Germinal center (tissue), 1 donor: Measurements from ENCODE around the gene RPS6KA4.

Experiments
- DNase-seq: peaks from one replicate; pipeline ENCODE4 v3.0.0; 2012; ENCODE audit warnings: mixed read lengths, low spot score

The RPS6KA4 gene

DNA sequence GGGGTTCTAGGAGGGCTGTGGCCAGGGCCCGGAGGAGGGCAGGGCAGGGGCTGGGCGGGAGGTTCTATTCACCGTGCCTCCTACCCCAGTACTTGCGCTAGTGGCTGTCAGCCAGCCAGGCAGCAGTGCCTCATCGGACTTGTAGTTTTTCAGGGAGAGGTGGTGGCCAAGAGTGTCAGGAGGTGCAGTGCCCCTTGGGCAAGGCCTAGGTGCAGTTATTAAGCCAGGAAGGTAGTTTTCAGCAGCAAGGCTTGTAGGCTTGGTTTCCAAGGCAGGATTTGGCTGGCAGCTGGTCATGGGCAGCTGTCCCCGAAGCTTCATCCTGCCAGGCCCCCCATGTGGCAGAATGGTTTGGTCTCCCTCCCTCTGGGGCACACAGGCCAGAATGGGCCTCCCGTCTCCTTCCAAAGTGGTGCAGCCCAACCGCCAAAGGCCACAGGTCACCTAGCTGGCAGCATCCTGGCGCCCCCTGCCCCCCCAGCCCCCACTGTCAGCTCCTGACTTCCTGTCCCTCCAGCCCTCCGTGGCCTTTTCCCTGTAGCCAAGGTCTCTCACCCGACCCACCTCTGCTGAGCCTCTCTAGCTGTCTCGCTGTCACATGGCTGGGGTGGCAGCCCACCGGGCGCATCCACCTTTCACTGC lies 10.5 kb upstream of the RPS6KA4 start:
- DNase-seq, result no peak

DNA sequence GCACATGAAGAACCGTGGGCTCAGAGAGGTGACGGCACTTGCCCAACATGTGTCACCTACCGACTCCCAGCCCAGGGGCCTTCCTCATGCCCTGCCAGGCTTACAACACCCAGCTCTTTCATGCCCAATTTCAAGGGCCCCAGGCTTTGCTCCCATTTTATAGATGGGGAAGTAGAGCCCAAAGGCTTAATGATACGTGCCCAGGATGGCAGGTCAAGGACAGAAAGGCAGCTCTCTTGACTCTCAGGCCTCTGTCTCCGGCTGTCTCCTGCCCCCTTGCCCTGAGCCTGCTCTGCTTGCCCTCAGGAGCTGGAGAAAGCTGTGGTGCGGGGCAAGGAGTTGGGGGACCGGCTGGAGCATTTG lies 10.0 kb upstream of the RPS6KA4 start:
- no peak for DNase-seq

DNA sequence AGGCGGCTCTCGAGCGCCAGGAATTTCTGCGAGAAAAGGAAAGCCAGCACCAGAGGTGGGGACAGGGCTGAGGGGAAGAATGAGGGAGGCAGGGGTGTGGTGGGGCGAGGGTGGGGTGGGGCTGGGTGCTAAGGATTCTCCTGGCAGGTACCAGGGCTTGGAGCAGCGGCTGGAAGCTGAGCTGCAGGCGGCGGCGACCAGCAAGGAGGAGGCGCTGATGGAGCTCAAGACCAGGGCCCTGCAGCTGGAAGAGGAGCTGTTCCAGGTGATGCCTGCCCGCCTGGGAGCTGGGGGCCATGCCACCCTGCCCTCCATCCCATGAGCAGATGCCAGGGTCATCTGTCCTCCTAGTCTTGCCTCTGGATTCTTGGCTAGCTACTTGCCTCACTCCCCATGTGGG lies 9.6 kb upstream of the RPS6KA4 start:
- no peak for DNase-seq

DNA sequence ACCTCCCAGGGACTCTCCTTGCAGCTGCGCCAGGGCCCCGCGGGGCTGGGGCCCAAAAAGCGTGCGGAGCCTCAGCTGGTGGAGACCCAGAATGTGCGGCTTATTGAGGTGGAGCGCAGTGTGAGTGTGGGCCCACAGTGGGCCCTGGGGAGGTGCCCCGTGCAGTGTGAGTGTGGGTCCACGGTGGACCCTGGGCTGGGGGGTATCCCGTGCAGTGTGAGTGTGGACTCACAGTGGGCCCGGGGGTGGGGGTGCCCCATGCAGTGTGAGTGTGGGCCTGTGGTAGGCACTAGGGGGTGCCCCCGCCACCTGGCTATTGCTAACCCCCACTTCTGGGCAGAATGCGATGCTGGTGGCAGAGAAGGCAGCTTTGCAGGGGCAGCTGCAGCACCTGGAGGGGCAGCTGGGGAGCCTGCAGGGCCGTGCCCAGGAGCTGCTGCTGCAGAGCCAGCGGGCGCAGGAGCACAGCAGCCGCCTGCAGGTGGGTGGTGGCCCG lies 7.8 kb upstream of the RPS6KA4 start:
- no peak for DNase-seq

DNA sequence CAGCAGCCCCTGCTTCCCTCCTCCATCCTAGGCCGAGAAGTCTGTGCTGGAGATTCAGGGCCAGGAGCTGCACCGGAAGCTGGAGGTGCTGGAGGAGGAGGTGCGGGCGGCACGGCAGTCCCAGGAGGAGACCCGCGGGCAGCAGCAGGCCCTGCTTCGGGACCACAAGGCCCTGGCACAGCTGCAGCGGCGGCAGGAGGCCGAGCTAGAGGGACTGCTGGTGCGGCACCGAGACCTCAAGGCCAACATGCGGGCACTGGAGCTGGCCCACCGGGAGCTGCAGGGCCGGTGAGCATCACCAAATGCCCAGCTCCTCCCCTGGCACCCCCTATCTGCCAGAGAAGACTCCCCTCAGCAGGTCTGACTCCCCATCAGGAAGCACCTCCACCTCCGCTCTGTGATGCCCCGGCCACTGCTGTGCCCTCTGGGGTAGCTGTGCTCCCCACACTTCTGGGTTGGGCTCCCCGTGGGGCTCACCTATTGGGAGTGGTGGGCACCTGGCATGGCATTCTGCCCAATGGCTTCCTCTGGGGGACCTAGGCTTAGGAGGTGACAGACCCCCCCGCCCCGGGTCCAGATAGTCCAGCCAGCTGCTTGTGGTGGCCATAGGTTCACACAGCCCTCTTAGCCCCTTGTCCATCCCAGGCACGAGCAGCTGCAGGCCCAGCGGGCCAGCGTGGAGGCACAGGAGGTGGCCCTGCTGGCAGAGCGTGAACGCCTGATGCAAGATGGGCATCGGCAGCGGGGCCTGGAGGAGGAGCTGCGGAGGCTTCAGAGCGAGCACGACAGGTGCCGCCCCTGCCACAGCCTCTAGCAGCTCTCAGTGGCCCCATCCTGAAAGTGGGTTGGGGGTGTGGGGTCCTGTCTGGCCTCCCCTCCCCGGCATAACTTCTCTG lies 6.6 kb upstream of the RPS6KA4 start:
- no peak for DNase-seq

DNA sequence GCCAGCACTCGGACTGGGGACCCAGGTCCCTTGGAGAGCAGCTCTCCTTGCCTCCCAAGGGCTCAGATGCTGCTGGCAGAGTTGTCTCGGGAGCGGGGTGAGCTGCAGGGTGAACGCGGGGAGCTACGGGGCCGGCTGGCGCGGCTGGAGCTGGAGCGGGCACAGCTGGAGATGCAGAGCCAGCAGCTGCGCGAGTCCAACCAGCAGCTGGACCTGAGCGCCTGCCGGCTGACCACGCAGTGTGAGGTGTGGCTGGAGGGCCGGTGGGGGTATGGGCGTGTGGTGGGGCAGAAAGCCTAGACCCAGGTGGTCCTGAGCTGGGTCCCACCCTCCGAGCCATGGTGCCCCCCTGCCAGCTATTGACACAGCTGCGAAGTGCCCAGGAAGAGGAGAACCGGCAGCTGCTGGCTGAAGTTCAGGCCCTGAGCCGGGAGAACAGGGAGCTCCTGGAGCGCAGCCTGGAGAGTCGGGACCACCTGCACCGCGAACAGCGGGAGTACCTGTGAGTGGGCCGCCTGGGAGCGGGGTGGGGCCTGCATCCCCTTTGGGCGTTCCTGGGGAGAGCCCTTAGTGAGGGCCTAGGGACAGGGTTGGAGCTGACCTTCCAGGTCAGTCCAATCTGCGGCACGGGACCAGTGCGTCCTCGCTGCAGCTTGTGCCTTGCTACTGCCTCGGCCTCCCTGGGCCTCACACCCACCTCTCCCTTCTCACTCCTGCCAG lies 5.8 kb upstream of the RPS6KA4 start:
- DNase-seq, result no peak

DNA sequence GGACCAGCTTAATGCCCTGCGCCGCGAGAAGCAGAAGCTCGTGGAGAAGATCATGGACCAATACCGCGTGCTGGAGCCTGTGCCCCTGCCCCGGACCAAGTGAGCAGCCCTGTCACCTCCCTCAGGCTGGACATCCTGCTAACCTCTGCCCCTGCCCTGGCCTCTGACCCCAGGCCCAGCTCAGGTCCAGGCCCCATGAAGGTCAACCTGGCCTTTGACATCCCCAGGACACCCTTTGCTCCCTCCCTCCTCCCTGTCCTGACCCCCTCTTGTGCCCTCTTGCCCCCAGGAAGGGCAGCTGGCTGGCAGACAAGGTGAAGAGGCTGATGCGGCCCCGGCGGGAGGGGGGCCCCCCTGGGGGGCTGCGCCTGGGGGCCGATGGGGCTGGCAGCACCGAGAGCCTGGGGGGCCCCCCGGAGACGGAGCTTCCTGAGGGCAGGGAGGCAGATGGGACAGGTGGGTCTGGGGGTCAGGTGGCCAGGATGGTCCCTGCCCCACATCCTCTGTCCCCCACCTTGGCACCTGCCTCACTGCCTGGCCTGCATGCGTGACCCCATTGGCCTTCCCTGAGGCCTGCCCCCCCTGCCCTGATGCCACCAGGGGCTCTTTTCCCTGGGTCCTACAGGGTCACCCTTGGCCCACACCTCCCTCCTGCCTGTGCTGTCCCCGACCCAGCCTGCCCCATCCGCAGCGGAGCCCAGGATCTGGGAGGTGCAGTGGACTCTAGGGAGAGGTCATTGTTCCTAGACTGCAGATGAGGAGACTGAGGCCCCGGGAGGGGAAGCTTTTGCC lies 5.1 kb upstream of the RPS6KA4 start:
- DNase-seq, result no peak

DNA sequence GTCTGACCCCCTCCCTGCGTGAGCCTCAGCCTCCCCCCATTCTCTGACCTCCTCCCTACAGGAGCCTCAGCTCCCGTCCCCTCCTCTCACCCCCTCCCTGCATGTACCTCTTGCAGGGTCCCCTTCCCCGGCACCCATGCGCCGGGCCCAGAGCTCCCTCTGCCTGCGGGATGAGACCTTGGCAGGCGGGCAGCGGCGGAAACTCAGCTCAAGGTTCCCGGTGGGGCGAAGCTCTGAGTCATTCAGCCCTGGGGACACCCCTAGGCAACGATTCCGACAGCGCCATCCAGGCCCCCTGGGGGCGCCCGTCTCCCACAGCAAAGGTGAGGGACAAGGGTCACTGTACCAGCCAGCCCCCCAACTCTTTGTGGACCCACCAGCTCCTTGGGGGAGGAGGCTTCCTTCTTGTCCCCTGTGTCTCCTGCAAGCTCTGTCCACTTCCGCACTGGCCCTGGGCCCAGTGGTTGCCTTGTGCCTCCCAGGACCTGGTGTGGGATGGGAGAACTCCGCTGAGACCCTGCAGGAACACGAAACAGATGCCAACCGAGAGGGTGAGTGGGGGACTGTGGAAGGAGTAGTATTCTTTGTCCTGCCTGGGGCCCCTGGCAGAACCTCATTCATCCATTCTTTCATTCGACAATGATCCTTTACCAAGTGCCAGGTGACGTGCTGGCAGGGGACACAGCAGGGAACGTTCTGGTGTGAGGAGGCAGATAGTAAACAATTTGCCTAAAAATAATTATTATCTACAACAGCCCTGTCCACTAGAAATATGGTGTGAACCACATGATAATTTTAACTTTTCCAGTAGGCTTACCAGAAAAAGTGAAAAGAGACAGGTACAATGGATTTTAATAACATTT lies 3.7 kb upstream of the RPS6KA4 start:
- DNase-seq, result peak; percentile 62

DNA sequence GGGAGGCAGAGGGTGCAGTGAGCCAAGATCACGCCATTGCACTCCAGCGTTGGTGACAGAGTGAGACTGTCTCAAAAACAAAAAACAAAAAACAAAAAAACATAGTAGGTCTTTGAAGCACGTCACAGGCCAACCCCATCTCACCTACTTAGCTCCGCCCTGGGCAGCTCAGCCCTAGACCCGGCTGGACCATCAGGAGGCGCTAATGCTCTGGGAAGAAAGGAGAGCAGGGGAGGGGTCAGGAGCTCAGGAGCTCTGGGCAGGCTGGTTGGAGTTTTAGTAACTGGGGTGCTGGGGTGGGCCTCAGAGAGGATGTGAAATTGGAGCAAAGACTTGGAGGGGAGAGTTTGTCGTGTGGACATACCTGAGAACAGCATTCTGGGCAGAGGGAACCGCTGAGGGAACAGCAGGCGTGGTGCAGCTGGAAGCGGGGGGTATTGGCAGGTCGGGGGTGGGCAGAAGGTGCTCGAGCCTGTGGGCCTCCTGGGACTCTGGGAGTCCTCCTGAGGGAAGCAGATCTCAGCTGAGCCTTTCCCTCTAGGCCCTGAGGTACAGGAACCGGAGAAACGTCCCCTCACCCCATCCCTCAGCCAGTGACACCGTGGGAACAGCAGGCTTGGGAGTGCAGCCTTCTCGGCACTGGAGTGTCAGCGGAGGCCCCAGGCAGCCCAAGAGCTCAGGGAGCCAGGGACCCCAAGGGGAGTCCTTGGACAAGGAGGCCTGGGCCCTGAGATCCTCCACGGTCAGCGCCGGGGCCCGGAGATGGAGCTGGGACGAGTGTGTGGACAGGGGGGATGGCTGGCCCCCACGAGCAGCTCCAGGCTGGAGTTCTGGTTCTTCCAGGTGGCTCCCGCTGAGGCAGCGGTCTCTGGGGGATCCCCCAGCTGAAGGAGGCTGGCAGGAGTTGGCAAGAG lies 2.2 kb upstream of the RPS6KA4 start:
- no peak for DNase-seq

DNA sequence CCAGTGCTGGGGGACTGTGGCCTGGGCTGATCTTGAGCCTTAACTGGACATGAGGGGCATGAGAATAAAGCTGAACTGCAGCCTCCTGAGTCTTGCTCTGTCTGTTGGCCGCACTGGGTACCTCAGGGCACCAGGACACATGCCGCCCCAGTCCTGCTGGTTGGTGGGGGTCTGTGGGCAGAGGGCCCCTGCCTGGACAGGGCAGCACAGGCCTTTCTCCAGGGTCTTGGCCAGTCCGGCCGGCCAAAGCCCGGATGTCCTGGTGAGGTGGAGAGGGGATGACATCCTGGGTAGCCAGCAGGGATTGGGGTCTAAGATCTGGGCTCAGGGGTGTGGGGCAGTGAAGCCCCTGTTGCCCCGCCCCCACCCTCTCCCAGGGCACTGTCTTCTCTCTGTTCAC lies 1.5 kb upstream of the RPS6KA4 start:
- no peak for DNase-seq

DNA sequence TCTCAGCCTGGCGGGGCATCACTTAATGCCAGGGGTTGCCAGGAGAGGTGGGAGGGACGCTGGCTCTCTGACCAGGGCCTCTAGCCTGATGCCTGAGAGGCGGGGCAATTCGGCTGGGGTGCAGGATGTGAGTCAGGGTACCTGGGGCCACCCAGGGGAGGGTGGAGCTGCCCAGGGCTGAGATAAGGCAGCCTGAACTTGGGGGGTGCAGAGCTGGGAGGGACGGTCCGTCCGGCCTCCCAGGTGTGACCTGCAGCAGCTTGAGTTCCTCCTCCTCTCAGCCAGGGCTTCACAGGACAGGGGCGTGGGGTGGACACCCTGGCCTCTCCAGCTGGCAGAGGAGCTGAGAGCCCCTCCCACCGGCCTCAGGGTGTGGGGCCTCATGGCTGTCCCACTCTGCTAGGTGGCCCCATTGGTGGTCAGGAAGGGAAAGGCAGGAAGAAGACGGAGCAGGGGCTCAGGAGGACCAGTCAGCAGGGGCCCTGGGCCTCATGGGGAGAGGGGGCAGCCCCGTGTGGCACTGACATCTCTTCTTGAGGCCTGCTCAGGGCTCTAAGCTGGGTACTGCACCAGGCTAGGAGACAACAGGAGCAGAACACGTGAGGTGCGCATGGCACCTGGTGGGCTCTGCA lies 942 bp upstream of the RPS6KA4 start:
- no peak for DNase-seq

DNA sequence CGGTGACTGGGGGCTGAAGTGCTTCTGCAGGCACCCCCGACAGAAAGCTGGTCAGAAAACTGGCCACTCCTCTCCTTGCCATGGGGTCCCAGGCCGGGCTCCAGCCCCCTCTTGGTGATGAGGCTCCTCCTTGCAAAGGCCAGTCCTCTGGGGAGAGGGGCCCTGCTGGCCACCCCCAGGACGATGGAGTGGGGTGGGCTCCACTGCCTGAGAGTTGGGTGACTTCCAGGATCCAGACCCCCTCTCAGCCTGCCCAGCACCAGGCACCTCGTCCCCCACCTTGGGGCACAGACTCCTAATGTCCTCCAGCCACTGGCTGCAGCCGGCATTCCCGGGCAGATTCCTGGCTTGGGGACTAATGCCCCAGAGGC lies 441 bp upstream of the RPS6KA4 start:
- DNase-seq, result no peak

DNA sequence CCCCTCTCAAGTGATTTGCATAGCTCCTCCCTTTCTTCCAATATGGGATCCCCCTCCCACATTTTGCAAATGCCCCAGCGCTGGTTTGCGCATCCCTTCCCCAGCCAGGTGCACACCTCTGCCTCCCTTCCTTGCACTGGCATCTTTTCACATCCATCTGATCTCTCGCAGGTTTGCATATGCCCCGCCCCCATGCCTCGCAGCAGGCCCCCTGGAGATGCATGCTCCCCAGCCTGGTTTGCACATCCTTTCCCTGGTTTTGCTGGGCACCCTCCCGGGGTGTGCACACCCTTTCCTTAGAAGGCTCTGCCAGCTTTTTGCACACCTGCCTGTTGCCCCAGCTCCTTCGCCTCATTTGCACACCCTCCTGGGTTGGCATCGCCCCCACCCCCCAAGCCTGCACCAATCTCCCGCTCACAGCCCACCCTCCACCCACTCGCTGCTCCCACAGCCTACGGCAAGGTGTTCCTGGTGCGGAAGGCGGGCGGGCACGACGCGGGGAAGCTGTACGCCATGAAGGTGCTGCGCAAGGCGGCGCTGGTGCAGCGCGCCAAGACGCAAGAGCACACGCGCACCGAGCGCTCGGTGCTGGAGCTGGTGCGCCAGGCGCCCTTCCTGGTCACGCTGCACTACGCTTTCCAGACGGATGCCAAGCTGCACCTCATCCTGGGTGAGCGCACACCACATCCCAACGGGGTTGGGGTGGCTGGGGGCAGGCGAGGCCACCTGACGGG lies 917 bp downstream of the RPS6KA4 start:
- peak; percentile 53 for DNase-seq

DNA sequence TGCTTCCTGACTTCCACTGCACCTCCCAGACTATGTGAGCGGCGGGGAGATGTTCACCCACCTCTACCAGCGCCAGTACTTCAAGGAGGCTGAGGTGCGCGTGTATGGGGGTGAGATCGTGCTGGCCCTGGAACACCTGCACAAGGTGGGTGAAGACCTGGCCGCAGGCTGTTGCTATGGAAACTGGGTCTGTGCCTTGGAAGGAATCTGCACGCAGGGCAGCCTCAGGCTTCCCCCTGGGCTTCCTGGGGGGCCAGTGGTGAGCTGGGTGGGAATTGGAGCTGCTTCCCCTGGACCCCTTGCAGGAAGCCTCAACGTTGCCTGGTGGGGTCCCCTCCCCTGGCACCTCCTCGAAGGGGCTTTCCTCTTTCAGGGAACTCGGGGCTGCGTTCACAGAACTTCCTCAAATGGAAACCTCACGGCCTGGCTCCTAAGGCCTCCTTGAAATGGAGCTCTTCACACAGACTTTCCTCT lies 1.5 kb downstream of the RPS6KA4 start:
- DNase-seq, result no peak

DNA sequence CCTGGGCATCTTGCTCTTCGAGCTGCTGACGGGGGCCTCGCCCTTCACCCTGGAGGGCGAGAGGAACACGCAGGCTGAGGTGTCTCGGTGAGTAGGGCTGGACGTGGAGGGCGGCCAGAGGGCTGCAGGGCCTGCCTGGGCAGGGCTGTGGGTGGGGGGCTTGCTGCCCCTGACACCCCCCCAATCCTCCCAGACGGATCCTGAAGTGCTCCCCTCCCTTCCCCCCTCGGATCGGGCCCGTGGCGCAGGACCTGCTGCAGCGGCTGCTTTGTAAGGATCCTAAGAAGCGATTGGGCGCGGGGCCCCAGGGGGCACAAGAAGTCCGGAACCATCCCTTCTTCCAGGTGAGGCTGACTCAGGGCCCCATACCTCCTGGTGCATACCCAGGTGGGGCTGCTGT lies 2.7 kb downstream of the RPS6KA4 start:
- DNase-seq, result no peak

DNA sequence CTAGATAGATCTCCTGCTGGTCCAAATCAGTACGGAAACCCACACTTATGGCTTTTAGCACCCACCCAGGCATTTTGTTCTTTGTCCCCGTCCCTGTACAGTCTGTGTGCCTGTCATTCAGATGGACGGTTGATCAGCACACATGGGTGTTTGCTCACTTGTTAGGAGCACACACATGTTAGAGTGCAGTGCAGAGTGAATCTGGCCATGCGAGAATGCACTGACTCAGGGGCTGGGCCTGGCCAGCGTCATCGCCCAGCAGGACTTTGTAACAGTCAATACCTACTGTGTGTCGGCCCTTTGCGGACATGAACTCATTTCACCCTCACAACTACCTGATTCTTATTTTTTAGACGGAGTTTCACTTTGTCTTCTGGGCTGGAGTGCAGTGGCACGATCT lies 3.4 kb downstream of the RPS6KA4 start:
- no peak for DNase-seq

DNA sequence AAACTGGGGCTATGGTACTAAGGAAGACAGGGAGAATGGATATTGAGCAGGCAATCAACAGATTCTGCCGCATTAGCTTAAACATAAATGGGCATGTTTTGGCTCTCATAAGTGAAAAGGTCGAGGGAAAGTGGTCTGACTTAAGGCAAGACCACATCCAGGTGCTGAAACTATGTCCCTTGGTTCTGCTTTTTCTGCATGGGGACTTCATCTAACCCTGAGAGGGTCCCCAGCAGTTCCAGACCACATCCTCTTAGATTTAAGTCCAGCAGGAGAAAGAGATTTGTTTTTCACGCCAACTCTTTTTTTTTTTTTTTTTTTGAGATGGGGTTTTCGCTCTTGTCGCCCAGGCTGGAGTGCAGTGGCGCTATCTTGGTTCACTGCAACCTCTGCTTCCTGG lies 5.5 kb downstream of the RPS6KA4 start:
- DNase-seq, result no peak

DNA sequence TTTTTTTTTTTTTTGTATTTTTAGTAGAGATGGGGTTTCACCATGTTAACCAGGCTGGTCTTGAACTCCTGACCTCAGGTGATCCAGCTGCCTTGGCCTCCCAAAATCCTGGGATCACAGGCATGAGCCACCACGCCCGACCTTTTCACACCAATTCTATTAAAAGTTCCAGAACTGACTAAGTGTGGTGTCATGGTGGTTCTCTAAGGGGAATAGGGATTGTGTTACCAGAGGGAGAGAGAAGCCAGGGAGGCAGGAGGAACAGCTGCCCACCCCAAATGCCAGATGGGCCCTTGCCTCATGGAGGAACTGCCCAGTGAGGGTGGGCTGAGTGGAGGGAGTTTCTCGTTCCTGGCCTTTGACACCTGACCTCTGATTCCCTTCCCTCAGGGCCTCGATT lies 5.9 kb downstream of the RPS6KA4 start:
- DNase-seq, result no peak

DNA sequence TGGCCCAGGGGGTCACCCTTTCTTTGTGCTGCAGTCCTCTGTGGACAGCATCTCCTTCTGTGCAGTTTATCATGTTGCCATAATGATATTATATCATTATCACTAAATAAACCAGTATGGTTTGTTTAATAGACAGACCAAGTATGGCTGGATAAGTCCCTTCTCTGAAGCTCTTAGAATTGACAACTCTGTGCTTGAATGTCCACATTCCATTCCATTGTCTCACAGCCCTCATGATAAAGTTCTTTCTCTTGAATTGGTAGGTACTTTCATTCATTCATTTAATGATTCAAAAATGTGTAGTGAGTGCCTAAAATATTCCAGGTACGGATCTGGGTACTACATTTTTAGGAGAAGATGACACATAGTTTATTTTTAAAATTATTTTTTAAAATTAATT lies 7.8 kb downstream of the RPS6KA4 start:
- DNase-seq, result no peak
